Activated T-helper 1 cell treated with Interleukin-2 at 50 U/mL for 16 hours (primary cell): ENCODE results near the gene C19orf85.

Experiments used
- DNase-seq: peaks from one replicate; pipeline ENCODE4 v3.0.0-alpha.2; 2020; ENCODE audit warnings: low read depth

Gene C19orf85

GRCh38 chr19:55489711-55490477 lies 25.3 kb upstream of the C19orf85 start:
- no peak for DNase-seq

GRCh38 chr19:55488986-55489710 lies 24.6 kb upstream of the C19orf85 start:
- DNase-seq: no peak

GRCh38 chr19:55487924-55488687 lies 23.6 kb upstream of the C19orf85 start, which contains the start of gene SSC5D:
Gene SSC5D (plus strand): TSS chr19:55488436. CDS start chr19:55488590, 154 bp downstream.
- DNase-seq: no peak

DNA sequence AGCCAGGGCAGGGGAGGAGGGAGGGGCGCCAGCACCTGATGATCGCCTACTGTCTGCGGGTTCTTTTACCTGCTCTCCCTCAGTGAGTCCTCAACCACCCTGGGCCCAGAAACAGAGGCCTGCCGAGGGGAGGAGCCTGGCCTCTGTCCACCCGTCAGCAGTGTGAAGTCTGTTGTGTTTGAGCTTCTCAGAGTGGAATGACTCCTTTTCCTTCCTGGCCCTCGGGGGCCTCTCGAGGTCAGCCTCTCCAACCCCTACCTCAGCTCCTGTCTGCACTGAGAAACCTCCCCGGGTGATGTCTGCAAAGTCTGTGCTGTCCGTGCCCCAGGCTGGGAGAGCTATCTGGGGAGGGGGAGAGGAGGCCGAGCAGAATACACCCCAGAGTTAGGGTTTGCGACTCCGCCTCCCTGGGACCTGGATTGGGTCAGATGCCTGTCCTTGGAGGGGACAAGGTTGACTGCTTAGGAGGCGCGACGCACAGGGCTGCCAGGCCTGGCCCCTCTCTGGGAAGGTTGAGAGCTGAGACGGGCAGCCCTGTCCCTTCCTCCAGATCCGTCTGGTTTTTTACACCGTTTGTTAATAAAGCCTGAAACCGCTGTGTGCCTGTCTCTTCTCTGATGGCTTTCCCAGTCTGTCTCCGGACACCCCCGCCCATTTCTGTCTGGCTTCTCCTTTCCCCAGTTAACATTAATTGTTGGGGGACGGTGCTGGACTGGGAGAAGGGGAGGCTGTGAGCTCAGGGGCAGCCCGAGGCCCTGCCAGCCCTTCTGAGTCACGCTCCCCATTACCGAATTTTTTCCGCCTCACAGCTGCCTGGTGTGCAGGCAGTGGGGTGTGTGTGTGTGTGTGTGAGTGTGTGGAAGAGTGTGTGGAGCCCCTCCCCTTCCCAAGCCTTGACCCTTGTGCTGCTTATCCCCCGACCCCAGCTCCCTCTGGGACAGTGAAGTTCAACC lies 22.7 kb upstream of the C19orf85 start:
- DNase-seq: no peak

DNA sequence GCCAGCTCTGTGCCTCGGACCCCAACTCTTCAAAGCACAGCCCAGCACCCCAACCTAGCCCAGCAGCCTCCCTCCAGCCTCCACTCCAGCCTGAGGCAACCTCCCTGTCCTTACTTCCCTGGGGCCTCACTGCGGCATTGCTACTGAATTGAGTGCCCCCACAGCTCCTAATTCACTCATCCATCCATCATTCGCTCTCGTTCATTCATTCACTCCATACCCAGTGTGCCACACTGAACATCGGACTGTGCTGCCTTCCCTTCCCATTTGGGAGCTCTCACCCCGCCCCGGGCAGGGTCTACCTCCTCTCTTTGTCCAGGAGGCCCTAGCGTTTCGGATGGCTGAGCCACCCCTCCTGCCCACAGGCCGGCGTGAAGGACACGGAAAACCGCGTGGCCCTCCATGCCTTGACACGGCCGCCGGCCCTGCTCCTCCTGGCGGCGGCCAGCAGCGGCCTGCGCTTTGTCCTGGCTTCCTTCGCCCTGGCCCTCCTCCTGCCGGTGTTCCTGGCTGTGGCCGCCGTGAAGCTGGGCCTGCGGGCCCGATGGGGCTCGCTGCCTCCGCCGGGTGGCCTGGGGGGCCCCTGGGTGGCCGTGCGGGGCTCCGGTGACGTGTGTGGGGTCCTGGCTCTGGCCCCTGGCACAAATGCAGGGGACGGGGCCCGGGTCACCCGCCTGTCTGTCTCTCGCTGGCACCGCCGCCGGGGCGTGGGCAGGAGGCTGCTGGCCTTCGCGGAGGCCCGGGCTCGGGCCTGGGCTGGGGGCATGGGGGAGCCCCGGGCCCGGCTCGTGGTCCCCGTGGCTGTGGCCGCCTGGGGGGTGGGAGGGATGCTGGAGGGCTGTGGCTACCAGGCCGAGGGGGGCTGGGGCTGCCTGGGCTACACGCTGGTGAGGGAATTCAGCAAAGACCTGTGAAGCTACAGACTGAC lies 21.8 kb upstream of the C19orf85 start:
- DNase-seq: no peak

- no peak for DNase-seq
Observed at GRCh38 chr19:55485439-55486011, 21.0 kb upstream of the C19orf85 start.

DNA sequence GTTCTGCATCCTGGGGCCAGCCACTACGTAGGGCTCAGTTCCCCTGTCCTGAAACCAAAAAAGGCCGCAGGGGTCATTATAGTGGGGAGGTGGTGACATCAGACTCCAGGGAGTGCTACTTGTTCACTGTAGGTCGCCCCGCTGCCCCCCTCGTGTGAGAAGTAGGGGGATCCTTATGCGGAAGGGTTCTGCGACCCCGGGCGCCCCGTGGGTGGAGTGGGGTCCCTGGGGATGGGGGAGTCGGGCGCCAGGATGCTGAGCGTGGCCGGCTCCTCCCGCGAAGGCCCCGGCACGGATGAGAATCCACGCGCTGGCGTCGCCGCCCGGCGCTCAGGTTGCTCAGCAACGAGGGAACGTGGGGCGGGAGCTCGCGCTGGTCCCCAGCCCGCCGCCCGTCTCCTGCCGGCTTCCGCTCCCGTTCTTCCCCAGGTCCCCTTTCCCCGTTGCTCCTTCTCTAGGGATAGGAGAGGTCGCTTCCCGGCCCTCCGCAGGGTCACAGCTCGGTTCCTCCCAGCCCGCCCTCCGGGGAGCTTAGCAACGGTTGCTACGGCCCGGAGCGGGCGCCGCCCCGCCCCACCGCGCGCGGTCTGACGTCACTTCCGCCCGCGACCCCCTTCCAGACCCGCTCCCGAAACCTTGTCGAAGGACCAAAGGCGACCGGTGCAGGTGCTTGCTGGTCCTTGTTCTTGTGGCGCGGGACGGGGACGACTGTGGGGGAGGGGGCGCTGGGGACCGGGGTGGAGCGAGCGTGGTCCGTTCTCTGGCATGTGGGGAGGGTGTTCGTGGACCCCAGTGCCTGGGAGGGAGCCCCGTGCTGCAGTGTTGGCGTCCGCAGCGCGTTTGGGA lies 20.3 kb upstream of the C19orf85 start, which contains the start of gene NAT14:
Gene NAT14, plus strand, starts transcription at position 596 of the 846 bp plus-strand sequence. CDS start 521 bp downstream, outside the sequence.
- peak; percentile 38 for DNase-seq

GRCh38 chr19:55483706-55484592 lies 19.4 kb upstream of the C19orf85 start:
- DNase-seq: no peak

- no peak for DNase-seq
Observed at GRCh38 chr19:55482967-55483705, 18.6 kb upstream of the C19orf85 start.

DNA sequence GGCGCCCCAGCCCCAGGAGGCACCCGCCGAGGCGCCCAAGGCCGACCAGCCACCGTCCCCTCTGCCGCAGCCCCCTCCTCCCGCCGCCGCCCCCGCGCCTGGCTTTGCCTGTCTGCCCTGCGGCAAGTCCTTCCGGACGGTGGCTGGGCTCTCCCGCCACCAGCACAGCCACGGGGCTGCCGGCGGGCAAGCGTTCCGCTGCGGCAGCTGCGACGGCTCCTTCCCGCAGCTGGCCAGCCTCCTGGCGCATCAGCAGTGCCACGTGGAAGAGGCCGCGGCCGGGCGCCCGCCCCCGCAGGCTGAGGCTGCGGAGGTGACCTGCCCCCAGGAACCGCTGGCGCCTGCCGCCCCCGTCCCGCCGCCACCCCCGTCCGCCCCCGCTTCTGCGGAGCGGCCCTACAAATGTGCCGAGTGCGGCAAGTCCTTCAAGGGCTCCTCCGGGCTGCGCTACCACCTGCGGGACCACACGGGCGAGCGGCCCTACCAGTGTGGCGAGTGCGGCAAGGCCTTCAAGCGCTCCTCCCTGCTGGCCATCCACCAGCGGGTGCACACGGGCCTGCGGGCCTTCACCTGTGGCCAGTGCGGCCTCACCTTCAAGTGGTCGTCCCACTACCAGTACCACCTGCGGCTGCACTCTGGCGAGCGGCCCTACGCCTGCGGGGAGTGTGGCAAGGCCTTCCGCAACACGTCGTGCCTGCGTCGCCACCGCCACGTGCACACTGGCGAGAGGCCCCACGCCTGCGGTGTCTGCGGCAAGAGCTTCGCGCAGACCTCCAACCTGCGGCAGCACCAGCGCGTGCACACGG lies 17.8 kb upstream of the C19orf85 start:
- DNase-seq: no peak

DNA sequence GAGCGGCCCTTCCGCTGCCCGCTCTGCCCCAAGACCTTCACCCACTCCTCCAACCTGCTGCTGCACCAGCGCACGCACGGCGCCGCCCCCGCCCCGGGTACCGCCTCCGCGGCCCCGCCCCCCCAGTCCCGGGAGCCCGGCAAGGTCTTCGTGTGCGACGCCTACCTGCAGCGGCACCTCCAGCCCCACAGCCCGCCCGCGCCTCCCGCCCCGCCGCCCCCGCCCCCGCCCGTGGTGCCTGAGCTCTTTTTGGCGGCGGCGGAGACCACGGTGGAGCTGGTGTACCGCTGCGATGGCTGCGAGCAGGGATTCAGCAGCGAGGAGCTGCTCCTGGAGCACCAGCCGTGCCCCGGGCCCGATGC lies 17.2 kb upstream of the C19orf85 start:
- DNase-seq: no peak

GRCh38 chr19:55481148-55481793 lies 16.7 kb upstream of the C19orf85 start:
- DNase-seq: no peak

DNA sequence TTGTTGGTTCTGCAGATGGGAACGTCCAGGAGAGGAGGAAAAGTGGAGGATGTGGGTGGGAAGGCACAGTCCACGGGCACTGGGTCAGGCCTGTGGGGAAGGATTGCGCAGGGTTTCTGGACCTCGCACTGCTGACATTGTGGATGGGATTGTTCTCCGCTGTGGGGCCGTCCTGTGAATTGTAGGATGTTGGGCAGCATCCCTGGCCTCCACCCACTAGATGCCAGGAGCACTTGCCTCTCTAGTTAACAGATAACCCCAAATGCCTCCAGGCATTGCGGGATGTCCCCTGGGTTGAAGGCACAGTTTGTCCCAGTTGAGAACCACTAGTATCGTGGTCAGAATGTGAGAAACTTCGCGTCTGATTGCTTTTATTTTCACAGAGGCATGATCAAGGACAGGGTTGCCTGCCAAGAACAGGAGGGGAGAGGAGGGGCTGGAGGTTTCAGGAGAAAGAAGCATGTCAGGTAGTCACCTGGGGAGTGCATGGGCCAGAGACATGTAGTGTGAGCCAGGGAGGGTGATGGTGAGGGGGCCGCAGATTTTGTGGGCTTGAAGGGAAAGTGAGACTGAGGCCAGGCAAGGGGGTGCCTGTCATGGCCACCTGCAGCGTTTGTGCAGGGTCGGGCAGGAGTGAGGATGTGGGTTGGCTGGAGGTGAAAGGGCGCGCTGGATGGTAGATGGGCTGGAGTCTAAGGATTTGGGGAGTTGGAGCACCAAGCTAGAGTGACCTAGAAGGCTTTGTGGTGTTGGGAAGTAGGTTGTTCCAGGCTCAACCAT lies 15.1 kb upstream of the C19orf85 start:
- no peak for DNase-seq

DNA sequence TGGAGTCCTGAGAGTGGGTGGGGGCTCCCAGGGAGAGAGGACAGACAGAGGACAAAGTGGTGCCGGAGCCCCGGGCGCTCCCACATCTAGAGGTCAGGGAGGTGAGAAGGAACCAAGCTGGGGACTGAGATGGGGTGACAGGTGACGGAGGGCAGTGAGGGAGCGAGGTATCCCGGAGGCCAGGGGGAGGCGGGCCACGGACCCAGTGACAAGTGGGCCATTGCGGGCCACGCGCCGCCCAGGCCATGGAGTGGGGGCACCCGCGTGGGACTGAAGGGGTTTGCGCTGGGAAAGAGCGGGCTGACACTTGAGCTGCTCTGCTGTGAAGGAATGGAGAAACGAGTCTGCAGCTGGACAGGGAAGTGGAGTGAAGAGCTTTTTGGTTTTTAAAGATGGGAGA lies 14.5 kb upstream of the C19orf85 start:
- DNase-seq: no peak

DNA sequence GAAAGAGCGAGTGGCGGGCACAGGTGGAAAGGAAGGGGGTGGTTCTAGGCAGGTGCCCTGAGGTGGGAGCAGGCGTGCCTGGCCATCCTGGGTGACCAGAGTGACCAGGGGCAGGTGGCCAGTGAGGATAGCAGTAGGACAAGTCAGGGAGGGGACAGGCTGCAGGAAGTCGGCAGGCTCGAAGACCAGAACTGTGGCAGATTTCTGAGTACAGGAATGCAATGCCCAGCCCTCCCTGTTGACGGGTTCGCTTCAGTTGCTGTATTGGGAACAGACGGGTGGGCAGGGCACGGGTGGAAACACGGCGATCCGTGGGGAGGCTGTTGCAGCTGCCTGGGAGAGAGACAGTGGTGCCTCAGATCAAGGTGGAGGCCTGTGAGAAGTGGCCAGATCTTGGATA lies 13.8 kb upstream of the C19orf85 start:
- DNase-seq: no peak
